HCT116 (cell line): ENCODE measurements around the gene FHIT.

Source experiments
- JUND ChIP-seq: IDR thresholded peaks from 2 replicates; pipeline ENCODE4 v1.6.1; 2012
- POLR2A ChIP-seq: IDR thresholded peaks from 2 replicates; pipeline ENCODE4 v1.7.0; 2011; ENCODE audit warnings: borderline replicate concordance; ENCODE audit not compliant: insufficient read depth, insufficient read length; ENCODE audit errors: extremely low read depth
- POLR2AphosphoS5 ChIP-seq: IDR thresholded peaks from 2 replicates; pipeline ENCODE4 v1.6.1; 2011; ENCODE audit warnings: mild to moderate bottlenecking, low read depth, low read length, moderate library complexity
- RAD21 ChIP-seq: IDR thresholded peaks from 2 replicates; pipeline ENCODE4 v1.6.1; 2012; ENCODE audit warnings: low read depth, mild to moderate bottlenecking
- ZNF274 ChIP-seq: fragments of 200-500 bp; sonication (Bioruptor generic); IDR thresholded peaks from 2 replicates; pipeline ENCODE4 v1.6.1; 2014; ENCODE audit warnings: mild to moderate bottlenecking, low read depth, low read length, inconsistent platforms
- TF ChIP-seq, protein P1 (sequence below), 3 experiments: fragments of 200-600 bp in 1 of 3; sonication (generic) in 1 of 3; IDR thresholded peaks in 2 of 3; conservative IDR thresholded peaks in 1 of 3; 2 replicates each; pipeline ENCODE4 v1.5.1; 2012 to 2017; ENCODE audit warnings: low read depth in 2 of 3, low read length in 2 of 3, antibody characterized with exemption in 1 of 3, borderline replicate concordance in 1 of 3, control low read depth in 1 of 3, mild to moderate bottlenecking in 1 of 3, mixed read lengths in 1 of 3, mixed run types in 1 of 3, moderate library complexity in 1 of 3; ENCODE audit not compliant: insufficient read depth in 1 of 3
- TF ChIP-seq, protein P2 (sequence below): IDR thresholded peaks from 2 replicates; pipeline ENCODE4 v1.6.1; 2012; ENCODE audit warnings: low read depth
- TF ChIP-seq, protein P3 (sequence below): IDR thresholded peaks from 2 replicates; pipeline ENCODE4 v1.6.1; 2012

GRCh38 chr3:60754617-60755016 lies 496.6 kb downstream of the FHIT start:
- TF ChIP-seq RAD21 (no peak), POLR2AphosphoS5 (no peak), POLR2A (no peak), ZNF274 (no peak), JUND (no peak)
- TF ChIP-seq, protein P1, sequence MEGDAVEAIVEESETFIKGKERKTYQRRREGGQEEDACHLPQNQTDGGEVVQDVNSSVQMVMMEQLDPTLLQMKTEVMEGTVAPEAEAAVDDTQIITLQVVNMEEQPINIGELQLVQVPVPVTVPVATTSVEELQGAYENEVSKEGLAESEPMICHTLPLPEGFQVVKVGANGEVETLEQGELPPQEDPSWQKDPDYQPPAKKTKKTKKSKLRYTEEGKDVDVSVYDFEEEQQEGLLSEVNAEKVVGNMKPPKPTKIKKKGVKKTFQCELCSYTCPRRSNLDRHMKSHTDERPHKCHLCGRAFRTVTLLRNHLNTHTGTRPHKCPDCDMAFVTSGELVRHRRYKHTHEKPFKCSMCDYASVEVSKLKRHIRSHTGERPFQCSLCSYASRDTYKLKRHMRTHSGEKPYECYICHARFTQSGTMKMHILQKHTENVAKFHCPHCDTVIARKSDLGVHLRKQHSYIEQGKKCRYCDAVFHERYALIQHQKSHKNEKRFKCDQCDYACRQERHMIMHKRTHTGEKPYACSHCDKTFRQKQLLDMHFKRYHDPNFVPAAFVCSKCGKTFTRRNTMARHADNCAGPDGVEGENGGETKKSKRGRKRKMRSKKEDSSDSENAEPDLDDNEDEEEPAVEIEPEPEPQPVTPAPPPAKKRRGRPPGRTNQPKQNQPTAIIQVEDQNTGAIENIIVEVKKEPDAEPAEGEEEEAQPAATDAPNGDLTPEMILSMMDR (IDR thresholded peaks at IDR 0.05 in 2 of 3, conservative IDR thresholded peaks at IDR 0.05 in 1 of 3; ENCODE audit: borderline replicate concordance in 1 of 3, insufficient read depth in 1 of 3, low read depth in 2 of 3, low read length in 2 of 3): no peak
- TF ChIP-seq, protein P2, sequence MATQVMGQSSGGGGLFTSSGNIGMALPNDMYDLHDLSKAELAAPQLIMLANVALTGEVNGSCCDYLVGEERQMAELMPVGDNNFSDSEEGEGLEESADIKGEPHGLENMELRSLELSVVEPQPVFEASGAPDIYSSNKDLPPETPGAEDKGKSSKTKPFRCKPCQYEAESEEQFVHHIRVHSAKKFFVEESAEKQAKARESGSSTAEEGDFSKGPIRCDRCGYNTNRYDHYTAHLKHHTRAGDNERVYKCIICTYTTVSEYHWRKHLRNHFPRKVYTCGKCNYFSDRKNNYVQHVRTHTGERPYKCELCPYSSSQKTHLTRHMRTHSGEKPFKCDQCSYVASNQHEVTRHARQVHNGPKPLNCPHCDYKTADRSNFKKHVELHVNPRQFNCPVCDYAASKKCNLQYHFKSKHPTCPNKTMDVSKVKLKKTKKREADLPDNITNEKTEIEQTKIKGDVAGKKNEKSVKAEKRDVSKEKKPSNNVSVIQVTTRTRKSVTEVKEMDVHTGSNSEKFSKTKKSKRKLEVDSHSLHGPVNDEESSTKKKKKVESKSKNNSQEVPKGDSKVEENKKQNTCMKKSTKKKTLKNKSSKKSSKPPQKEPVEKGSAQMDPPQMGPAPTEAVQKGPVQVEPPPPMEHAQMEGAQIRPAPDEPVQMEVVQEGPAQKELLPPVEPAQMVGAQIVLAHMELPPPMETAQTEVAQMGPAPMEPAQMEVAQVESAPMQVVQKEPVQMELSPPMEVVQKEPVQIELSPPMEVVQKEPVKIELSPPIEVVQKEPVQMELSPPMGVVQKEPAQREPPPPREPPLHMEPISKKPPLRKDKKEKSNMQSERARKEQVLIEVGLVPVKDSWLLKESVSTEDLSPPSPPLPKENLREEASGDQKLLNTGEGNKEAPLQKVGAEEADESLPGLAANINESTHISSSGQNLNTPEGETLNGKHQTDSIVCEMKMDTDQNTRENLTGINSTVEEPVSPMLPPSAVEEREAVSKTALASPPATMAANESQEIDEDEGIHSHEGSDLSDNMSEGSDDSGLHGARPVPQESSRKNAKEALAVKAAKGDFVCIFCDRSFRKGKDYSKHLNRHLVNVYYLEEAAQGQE: no peak
- TF ChIP-seq, protein P3, sequence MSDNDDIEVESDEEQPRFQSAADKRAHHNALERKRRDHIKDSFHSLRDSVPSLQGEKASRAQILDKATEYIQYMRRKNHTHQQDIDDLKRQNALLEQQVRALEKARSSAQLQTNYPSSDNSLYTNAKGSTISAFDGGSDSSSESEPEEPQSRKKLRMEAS: no peak
